ENCODE data around the gene MRPL17.

The MRPL17 gene

GRCh38 chr11:6653656-6654055 is 29.5 kb downstream of the MRPL17 start:
- DNase-seq, result no peak

- DNase-seq, result no peak
Observed at GRCh38 chr11:6653097-6653496, 30.0 kb downstream of the MRPL17 start.

GRCh38 chr11:6652182-6652581 is 31.0 kb downstream of the MRPL17 start:
- no peak for DNase-seq

- DNase-seq, result no peak
Observed at GRCh38 chr11:6650980-6651379, 32.2 kb downstream of the MRPL17 start.

GRCh38 chr11:6650104-6650503 is 33.0 kb downstream of the MRPL17 start:
- DNase-seq, result no peak

GRCh38 chr11:6648501-6648900 is 34.6 kb downstream of the MRPL17 start:
- no peak for DNase-seq

GRCh38 chr11:6647836-6648235 is 35.3 kb downstream of the MRPL17 start:
- DNase-seq, result no peak

- DNase-seq, result no peak
Observed at GRCh38 chr11:6646918-6647679, 36.0 kb downstream of the MRPL17 start.

- DNase-seq, result no peak
Observed at GRCh38 chr11:6646576-6646917, 36.6 kb downstream of the MRPL17 start.

- no peak for DNase-seq
Observed at GRCh38 chr11:6646071-6646470, 37.1 kb downstream of the MRPL17 start.

GRCh38 chr11:6642957-6643356 is 40.2 kb downstream of the MRPL17 start:
- DNase-seq, result no peak

- DNase-seq, result no peak
Observed at GRCh38 chr11:6640985-6641701, 42.0 kb downstream of the MRPL17 start.

GRCh38 chr11:6640036-6640984 is 42.8 kb downstream of the MRPL17 start:
- DNase-seq, result no peak

GRCh38 chr11:6638429-6638828 is 44.7 kb downstream of the MRPL17 start:
- DNase-seq, result peak in 1 of 2 experiments; percentile 48

GRCh38 chr11:6637871-6638270 is 45.3 kb downstream of the MRPL17 start:
- DNase-seq, result no peak

- no peak for DNase-seq
Observed at GRCh38 chr11:6636480-6636879, 46.7 kb downstream of the MRPL17 start.

GRCh38 chr11:6635082-6635932 is 47.8 kb downstream of the MRPL17 start:
- no peak for DNase-seq

GRCh38 chr11:6634534-6634933 is 48.6 kb downstream of the MRPL17 start:
- no peak for DNase-seq

- DNase-seq, result no peak
Observed at GRCh38 chr11:6633422-6634408, 49.4 kb downstream of the MRPL17 start.

- DNase-seq, result no peak
Observed at GRCh38 chr11:6632116-6633073, 50.7 kb downstream of the MRPL17 start.

All from NCI-H524 (cell line).